ENCODE data around the gene NNMT. TPM values are rescaled to one million over a fixed set of nuclear protein-coding genes. Genes with fewer than 3 reads are reported as not detected.
"Not testable (repeated sequence)": the region's sequence is repeated elsewhere in the genome, so short reads cannot be mapped to it uniquely, and the experiment has no call there.

The NNMT gene
- total RNA-seq, 8 experiments from 2014 or later = 0.22 to 73.1 (median 3.0) TPM

DNA sequence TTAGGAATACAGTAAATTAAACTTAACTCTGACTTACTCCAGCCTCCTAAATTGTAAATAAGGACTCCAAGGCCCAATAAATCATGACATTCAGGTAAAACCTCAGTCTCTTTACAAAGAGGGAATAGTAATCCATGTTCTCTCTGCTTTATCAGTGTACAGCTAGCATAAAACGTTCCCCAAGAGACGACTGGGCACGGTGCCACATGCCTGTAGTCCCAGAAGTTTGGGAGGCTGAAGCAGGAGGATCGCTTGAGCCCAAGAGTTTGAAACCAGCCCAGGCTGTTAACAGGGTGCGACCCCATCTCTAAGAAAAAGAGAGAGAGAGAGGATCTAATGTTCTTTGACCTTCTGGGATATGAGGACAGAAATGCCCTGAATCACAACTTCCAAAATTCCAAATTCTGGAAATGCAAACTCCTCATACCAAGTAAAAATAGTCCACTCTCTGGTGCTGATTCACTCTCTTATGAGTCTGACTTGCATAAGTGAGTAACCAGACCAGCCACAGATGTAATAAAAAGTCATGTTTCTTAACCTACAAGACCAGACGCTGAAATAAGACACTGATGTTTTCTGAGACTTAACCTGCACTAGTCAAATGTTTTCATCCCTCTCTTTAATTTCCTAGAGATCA lies 25.5 kb downstream of the NNMT start:
- no peak overlapping the region for H3K4me3 ChIP-seq
- no peaks in the 10 kb centered on the region for H3K4me1 ChIP-seq (replicated peaks in 1 of 2)
- whole genome bisulfite sequencing, 10 experiments = 0 to 100% (median 82%) methylated on average over 1 to 5 of the region's 6 CpGs
- in situ Hi-C loops (cut with MboI; ENCODE audit: low pct_unique_long_range_greater_than_20kb in 2 of 9, low sequenced_read_pairs in 9 of 9, unreplicated experiment in 9 of 9) = no loop called here
- ATAC-seq (replicated peaks in 6 of 8) = peak in 2 of 8 experiments; percentile 79 to 83
- H3K27ac ChIP-seq = no peak overlapping the region

DNA sequence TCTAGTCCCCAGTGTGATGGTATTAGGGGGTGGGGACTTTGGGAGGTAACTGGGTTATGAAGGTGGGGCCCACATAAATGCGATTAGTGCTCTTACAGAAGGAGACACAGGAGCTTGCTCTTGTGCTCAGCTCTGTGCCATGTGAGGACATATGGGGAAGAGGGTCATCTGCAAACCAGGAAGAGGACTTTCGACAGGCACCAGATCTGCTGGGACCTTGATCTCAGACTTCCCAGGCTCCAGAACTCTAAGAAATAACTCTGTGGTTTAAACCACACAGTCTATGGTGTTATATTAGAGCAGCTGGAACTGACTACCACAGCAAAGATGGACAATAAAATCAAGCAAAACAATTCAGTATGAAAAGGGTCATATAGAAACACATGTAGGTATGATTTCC lies 26.7 kb downstream of the NNMT start:
- ATAC-seq (replicated peaks in 6 of 8) = peak in 1 of 8 experiments; percentile 20
- no peak overlapping the region for H3K27ac ChIP-seq
- in situ Hi-C loops (cut with MboI; ENCODE audit: low pct_unique_long_range_greater_than_20kb in 2 of 9, low sequenced_read_pairs in 9 of 9, unreplicated experiment in 9 of 9) = no loop called here
- no peaks in the 10 kb centered on the region for H3K4me1 ChIP-seq (replicated peaks in 1 of 2)
- WGBS, 10 experiments = 20 to 100% (median 79%) methylated on average over 1 of the region's 2 CpGs; no CpG with 5 or more reads in 4 of the 10 experiments
- no peak overlapping the region for H3K4me3 ChIP-seq

DNA sequence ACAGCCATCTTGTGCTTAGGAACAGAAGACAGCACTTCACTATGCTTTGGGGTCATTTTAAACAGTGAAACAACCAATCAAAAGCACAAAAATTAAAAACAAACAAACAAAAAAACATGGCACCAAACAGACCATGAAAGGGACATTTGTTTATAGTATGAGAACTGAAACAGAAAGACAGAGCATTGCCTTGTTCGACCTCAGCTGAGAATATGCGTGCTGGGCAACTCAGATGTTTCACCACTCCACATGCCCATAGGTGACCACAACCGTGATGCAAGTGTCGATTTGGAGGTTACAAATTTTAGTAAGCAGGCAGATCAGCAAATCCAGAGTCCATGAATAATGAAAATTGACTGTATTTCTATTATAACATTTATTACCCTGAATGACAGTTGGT lies 30.0 kb downstream of the NNMT start:
- H3K27ac ChIP-seq = no peak overlapping the region
- in situ Hi-C loops (cut with MboI; ENCODE audit: low pct_unique_long_range_greater_than_20kb in 2 of 9, low sequenced_read_pairs in 9 of 9, unreplicated experiment in 9 of 9) = loop anchor here in 3 of 9 experiments (25.0 kb wide), 2 partner anchors 411 to 436 kb away; no protein-coding TSS in a partner anchor

DNA sequence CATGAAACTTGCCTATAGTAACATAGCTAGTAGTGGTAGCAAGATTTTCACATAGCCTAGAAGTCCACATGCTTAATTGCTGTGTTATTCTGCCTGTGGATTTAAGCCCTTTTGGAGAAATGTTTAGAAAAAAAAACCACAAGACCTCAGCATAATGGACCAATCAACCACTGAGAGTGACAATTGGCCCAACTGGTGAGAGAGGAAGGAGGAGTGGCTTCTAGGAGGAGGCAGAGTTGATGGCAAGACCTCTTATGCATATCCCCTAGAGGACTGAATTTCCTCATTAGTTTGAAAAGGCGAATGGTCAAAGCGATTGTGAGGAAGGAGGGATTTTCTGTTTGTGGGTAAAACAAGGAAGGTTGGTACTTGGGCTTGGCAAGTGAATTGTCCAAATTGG lies 30.6 kb downstream of the NNMT start:
- H3K4me1 ChIP-seq (replicated peaks in 1 of 2) = no peaks in the 10 kb centered on the region
- H3K27ac ChIP-seq = no peak overlapping the region
- 40 to 92% (median 87%) methylated on average over 1 to 2 of the region's 2 CpGs; no CpG with 5 or more reads in 4 of the 10 experiments for WGBS, 10 experiments
- no peak overlapping the region for H3K4me3 ChIP-seq
- no peak for ATAC-seq (replicated peaks in 6 of 8)
- in situ Hi-C loops (cut with MboI; ENCODE audit: low pct_unique_long_range_greater_than_20kb in 2 of 9, low sequenced_read_pairs in 9 of 9, unreplicated experiment in 9 of 9) = loop anchor here in 3 of 9 experiments (25.0 kb wide), 2 partner anchors 411 to 436 kb away; no protein-coding TSS in a partner anchor

More for the DNA sequence above, 30.0 kb downstream of the NNMT start:
- ATAC-seq (replicated peaks in 6 of 8) = no peak
- WGBS, 10 experiments = 33 to 92% (median 79%) methylated on average over 1 to 4 of the region's 4 CpGs; no CpG with 5 or more reads in 2 of the 10 experiments
- Histone ChIP-seq H3K4me3 (no peak overlapping the region), H3K4me1 (replicated peaks in 1 of 2) (no peaks in the 10 kb centered on the region)

DNA sequence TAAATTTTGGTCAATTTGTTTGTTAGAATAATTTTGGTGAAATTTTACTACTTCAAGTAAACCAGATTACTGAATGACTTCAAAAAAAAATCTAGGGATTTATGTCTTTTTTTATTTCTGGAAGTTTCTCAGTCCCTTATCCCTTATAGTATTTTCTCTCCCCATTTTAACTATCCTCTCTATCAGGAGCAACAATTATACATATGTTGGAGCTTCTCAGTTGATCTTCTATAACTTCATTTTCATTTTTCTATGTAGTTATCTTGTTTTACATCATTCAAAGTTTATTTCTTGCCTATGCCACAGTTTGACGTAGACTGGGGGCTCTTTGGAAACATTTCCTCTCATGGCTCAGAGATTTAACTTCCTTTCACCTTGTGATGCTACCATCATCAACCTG lies 34.2 kb downstream of the NNMT start:
- no peak for ATAC-seq (replicated peaks in 6 of 8)
- 0 to 90% (median 56%) methylated on average over 1 of the region's 1 CpG for WGBS, 10 experiments
- Histone ChIP-seq H3K4me1 (replicated peaks in 1 of 2) (no peaks in the 10 kb centered on the region), H3K4me3 (no peak overlapping the region), H3K27ac (no peak overlapping the region)
- in situ Hi-C loops (cut with MboI; ENCODE audit: low pct_unique_long_range_greater_than_20kb in 2 of 9, low sequenced_read_pairs in 9 of 9, unreplicated experiment in 9 of 9) = loop anchor here in 3 of 9 experiments (25.0 kb wide), 2 partner anchors 407 to 432 kb away; no protein-coding TSS in a partner anchor

DNA sequence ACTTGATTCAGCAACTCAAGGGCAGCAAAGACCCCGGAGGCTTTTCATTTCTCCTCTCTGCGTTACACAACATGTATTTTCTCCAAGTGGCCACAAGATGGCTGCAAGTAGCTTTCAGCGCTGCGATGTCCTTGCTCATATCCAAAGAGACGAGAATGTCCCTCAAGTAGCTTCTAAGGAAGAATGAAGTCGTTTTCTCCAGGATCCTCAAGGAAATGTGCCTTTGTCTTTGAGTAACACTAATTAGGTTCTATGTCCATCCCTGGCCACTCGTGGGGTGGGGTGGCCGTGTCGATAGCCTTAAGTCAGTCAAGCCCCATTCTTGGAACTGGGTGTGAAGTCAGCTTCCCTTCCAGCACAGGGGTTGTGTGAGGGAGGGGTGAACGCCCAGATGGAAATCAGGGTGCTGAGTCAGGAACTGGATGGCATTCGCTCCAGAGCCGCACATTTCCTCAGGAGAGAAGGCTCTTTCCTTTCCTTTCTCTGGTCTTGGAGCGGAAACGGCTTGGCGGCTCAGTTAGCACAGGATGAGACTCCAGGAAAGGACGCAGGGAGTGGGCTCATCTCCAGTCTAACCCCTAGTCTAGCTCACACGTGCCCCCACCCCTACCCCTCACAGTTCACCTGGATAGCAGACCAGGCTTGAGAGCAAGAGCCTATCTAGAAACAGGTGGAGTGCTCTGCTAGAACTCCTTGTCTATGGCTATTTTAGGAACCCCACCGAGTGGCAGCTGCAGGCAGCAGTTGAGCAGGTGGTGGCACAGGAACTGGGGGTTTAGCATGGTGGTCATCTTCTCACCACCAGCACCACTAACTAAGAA lies 44.3 kb downstream of the NNMT start:
- ATAC-seq (replicated peaks in 6 of 8) = peak; percentile 33 to 99 (median 70)
- no peaks in the 10 kb centered on the region for H3K4me1 ChIP-seq (replicated peaks in 1 of 2)
- WGBS, 10 experiments = 0 to 40% (median 3%) methylated on average over 2 to 10 of the region's 18 CpGs; no CpG with 5 or more reads in 2 of the 10 experiments
- H3K27ac ChIP-seq = no peak overlapping the region
- H3K4me3 ChIP-seq = no peak overlapping the region
- in situ Hi-C loops (cut with MboI; ENCODE audit: low pct_unique_long_range_greater_than_20kb in 2 of 9, low sequenced_read_pairs in 9 of 9, unreplicated experiment in 9 of 9) = loop anchor here in 3 of 9 experiments (25.0 kb wide), 2 partner anchors 397 to 422 kb away; no protein-coding TSS in a partner anchor

DNA sequence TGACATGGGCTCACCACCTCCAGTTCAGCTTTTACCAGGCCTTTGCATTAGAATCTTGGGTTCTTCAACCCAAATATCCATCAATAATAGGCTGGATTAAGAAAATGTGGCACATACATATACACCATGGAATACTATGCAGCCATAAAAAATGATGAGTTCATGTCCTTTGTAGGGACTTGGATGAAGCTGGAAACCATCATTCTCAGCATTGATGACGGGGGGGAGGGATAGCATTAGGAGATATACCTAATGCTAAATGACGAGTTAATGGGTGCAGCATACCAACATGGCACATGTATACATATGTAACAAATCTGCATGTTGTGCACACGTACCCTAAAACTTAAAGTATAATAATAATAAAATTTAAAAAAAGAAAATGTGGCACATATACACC lies 45.5 kb downstream of the NNMT start:
- H3K27ac ChIP-seq; H3K4me3 ChIP-seq; ATAC-seq (replicated peaks in 6 of 8); H3K4me1 ChIP-seq (replicated peaks in 1 of 2): not testable (repeated sequence)
- in situ Hi-C loops (cut with MboI; ENCODE audit: low pct_unique_long_range_greater_than_20kb in 2 of 9, low sequenced_read_pairs in 9 of 9, unreplicated experiment in 9 of 9) = loop anchor here in 3 of 9 experiments (25.0 kb wide), 2 partner anchors 396 to 421 kb away; no protein-coding TSS in a partner anchor
- 60 to 85% (median 72%) methylated on average over 1 to 3 of the region's 3 CpGs; no CpG with 5 or more reads in 6 of the 10 experiments for WGBS, 10 experiments

DNA sequence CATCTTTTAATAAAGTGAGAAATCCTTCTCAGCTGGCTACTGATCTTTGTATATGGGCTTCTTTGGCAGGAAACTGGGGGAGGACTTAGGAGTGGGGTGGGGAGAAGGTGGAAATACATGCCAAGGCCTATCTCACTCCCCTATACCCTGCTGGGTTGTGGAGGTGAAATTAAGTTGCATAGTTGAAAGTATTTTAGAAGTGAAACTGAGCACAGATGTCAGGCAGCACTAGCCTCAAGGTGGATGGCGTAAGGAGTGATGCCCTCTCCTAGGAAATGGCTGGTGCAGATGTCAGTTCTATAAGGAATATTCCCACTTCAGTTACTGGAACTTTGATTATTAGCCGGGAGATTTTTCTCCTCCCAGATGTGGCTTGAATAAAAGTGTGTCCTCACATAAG lies 46.3 kb downstream of the NNMT start:
- in situ Hi-C loops (cut with MboI; ENCODE audit: low pct_unique_long_range_greater_than_20kb in 2 of 9, low sequenced_read_pairs in 9 of 9, unreplicated experiment in 9 of 9) = loop anchor here in 3 of 9 experiments (25.0 kb wide), 2 partner anchors 395 to 420 kb away; no protein-coding TSS in a partner anchor

DNA sequence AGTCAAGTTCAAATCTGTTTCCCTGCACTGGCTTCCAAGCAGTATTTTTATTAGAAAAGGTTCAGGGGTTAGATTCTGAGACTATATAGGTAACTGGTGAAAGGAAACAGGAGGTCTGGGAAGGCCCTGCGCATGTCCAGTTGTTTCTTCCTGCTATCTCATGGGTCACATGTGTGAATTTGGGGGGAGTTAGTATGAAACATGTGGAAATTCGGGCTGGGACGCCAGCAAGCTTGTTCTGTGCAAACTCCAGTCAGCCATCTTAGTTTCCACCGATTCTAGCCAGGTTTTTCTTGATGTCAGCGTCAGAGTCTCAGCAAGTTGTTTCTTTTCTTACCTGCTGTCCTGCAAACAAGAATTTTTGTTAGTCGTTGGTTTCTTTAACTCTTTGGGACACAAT lies 46.8 kb downstream of the NNMT start:
- H3K27ac ChIP-seq = no peak overlapping the region
- in situ Hi-C loops (cut with MboI; ENCODE audit: low pct_unique_long_range_greater_than_20kb in 2 of 9, low sequenced_read_pairs in 9 of 9, unreplicated experiment in 9 of 9) = loop anchor here in 3 of 9 experiments (25.0 kb wide), 2 partner anchors 394 to 419 kb away; no protein-coding TSS in a partner anchor
- no peaks in the 10 kb centered on the region for H3K4me1 ChIP-seq (replicated peaks in 1 of 2)
- no peak for ATAC-seq (replicated peaks in 6 of 8)
- no peak overlapping the region for H3K4me3 ChIP-seq
- 33 to 93% (median 60%) methylated on average over 1 to 6 of the region's 6 CpGs; no CpG with 5 or more reads in 1 of the 10 experiments for WGBS, 10 experiments

More for the DNA sequence above, 46.3 kb downstream of the NNMT start:
- no peak overlapping the region for H3K4me3 ChIP-seq
- WGBS, 10 experiments = 61 to 100% (median 84%) methylated on average over 1 to 2 of the region's 2 CpGs; no CpG with 5 or more reads in 6 of the 10 experiments
- ATAC-seq (replicated peaks in 6 of 8) = no peak
- H3K4me1 ChIP-seq (replicated peaks in 1 of 2) = no peaks in the 10 kb centered on the region
- H3K27ac ChIP-seq = no peak overlapping the region

DNA sequence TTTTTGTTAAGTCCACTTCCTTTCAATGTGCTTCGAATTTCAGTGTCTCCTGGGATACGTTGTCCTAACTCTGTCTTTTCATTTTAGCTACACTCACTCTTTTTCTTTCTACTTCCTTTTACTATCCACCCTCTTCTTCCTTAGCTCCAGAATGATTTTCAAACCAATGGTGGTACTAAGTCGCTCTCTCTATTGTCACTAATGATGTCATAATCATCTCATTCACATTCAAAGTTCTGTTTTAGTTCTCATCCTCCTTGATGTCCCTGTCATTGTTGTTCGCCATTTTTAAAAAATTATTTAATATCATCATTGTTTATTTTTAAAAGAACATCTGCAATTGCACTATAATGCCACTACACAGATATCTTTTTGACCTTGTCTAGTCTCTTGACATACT lies 47.3 kb downstream of the NNMT start:
- in situ Hi-C loops (cut with MboI; ENCODE audit: low pct_unique_long_range_greater_than_20kb in 2 of 9, low sequenced_read_pairs in 9 of 9, unreplicated experiment in 9 of 9) = loop anchor here in 3 of 9 experiments (25.0 kb wide), 2 partner anchors 394 to 419 kb away; no protein-coding TSS in a partner anchor
- Histone ChIP-seq H3K27ac (no peak overlapping the region), H3K4me3 (no peak overlapping the region), H3K4me1 (replicated peaks in 1 of 2) (no peaks in the 10 kb centered on the region)
- no peak for ATAC-seq (replicated peaks in 6 of 8)
- 31 to 98% (median 79%) methylated on average over 3 to 4 of the region's 4 CpGs for WGBS, 10 experiments

DNA sequence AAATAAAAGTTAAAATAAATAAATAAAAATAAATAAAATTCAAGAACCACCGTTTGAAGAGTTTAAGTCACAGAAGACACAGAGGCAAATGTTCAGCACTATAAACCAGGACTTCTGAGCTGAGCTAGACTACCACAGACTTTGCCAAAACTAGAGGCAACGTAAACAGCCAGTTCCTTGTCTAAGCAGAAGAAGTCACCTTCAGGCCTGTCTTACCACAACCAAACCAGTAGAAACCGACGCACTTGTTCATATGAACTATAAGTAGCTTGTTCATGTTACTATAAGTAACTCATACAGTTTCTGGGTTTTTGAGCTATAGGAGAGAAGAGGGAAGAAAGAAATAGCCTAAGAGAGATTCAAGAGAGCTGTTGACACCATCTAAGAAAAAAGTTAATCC lies 48.3 kb downstream of the NNMT start:
- in situ Hi-C loops (cut with MboI; ENCODE audit: low pct_unique_long_range_greater_than_20kb in 2 of 9, low sequenced_read_pairs in 9 of 9, unreplicated experiment in 9 of 9) = loop anchor here in 3 of 9 experiments (25.0 kb wide), 2 partner anchors 393 to 418 kb away; no protein-coding TSS in a partner anchor
- WGBS, 10 experiments = 51 to 100% (median 68%) methylated on average over 1 to 4 of the region's 4 CpGs; no CpG with 5 or more reads in 1 of the 10 experiments
- Histone ChIP-seq H3K4me3 (no peak overlapping the region), H3K27ac (no peak overlapping the region), H3K4me1 (replicated peaks in 1 of 2) (no peaks in the 10 kb centered on the region)
- ATAC-seq (replicated peaks in 6 of 8) = no peak

DNA sequence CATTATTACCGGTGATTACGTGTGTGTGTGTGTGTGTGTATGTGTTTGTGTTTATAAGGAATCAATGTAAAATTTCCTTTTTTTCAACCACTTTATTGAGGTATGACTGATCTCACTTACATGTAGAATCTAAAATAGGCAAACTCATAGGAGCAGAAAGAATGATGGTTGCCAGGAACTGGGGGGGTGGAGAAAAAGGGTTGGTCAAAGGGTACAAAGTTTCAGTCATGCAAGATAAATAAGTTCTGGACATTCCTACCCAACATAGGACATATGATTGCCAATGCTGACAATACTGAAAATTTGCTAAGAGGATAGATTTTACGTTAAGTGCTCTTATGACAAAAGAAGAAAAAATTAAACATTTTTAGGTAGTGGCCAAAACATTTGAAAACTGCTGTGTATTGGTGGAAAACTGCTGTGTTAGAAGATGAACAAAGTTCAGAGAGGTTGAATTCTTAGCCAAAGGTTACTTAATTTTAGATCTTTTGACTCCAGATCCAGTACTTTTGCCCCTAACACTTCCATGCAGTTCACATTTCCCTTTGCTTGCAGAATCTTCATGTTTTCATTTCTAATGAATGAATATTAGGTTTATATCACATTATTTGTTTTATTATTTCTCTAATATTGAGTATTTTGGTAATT lies 49.5 kb downstream of the NNMT start:
- in situ Hi-C loops (cut with MboI; ENCODE audit: low pct_unique_long_range_greater_than_20kb in 2 of 9, low sequenced_read_pairs in 9 of 9, unreplicated experiment in 9 of 9) = loop anchor here in 3 of 9 experiments (25.0 kb wide), 2 partner anchors 392 to 417 kb away; no protein-coding TSS in a partner anchor
- WGBS, 10 experiments = 75 to 100% (median 89%) methylated on average over 1 to 3 of the region's 3 CpGs; no CpG with 5 or more reads in 1 of the 10 experiments
- ATAC-seq (replicated peaks in 6 of 8) = no peak
- Histone ChIP-seq H3K4me3 (no peak overlapping the region), H3K27ac (no peak overlapping the region), H3K4me1 (replicated peaks in 1 of 2) (no peaks in the 10 kb centered on the region)

Data from motor neuron (in vitro differentiated cells).